Measurements from ENCODE around the gene ENO1. TPM values are rescaled to one million over a fixed set of nuclear protein-coding genes. Genes with fewer than 3 reads are reported as not detected.
A peak's percentile ranks its signal among the peaks of the same experiment; 100 is the strongest.

The ENO1 gene
- total and polyA plus RNA-seq, 7 experiments from 2014 or later: 198 to 3,569 (median 434) TPM

GRCh38 chr1:8910331-8910730 is 31.8 kb upstream of the ENO1 start:
- intact Hi-C loops (cut with micrococcal nuclease): no loop called here
- POLR2A ChIA-PET: no interaction called here
- CTCF ChIA-PET: interaction anchor here (1.8 kb wide), 1 partner anchor 94 kb away, joined by 6 read pairs; no protein-coding TSS in a partner anchor
- no peak overlapping the region for H3K4me3 ChIP-seq (ENCODE audit: low read length)
- Mint-ChIP-seq H3K4me3 (no peak overlapping the region), H3K27ac (peak overlapping the region in 2 of 9 donors; percentile 4 to 38), H3K4me1 (peaks cover 0 to 34% (median 7%) of the 10 kb centered on the region in 7 donors), H3K36me3 (peaks cover 0 to 10% (median 0%) of the 10 kb centered on the region in 5 donors), H3K27me3 (peaks cover 0 to 4% (median 0%) of the 10 kb centered on the region in 5 donors), H3K9me3 (peaks cover 0 to 4% (median 0%) of the 10 kb centered on the region in 11 donors)
- no peaks in the 10 kb centered on the region for H3K9me3 ChIP-seq (ENCODE audit: control insufficient read depth in 2 of 3, low read length in 3 of 3)
- no peak for ATAC-seq
- H3K27ac ChIP-seq (ENCODE audit: low read depth, low read length): no peak overlapping the region
- H3K36me3 ChIP-seq (ENCODE audit: control insufficient read depth in 2 of 3, insufficient read depth in 3 of 3, low read length in 3 of 3): no peaks in the 10 kb centered on the region
- DNase-seq: no peak
- H3K27me3 ChIP-seq (ENCODE audit: control insufficient read depth in 2 of 2, insufficient read depth in 2 of 2, low read length in 2 of 2): no peaks in the 10 kb centered on the region
- H3K4me1 ChIP-seq (ENCODE audit: control insufficient read depth in 2 of 2, insufficient read depth in 2 of 2, low read length in 2 of 2): no peaks in the 10 kb centered on the region

GRCh38 chr1:8908388-8909151 is 30.1 kb upstream of the ENO1 start:
- intact Hi-C loops (cut with micrococcal nuclease): no loop called here
- POLR2A ChIA-PET: interaction anchor here (1.1 to 1.3 kb wide), 2 partner anchors 30 to 51 kb away, joined by 4 to 5 read pairs; partner anchors contain the start of gene ENO1
- no peak overlapping the region for H3K27ac Mint-ChIP-seq

GRCh38 chr1:8905582-8906191 is 27.2 kb upstream of the ENO1 start:
- POLR2A ChIA-PET: interaction anchor here (0.7 to 1.0 kb wide), 2 partner anchors 27 to 86 kb away, joined by 3 read pairs; partner anchors contain the start of gene ENO1
- Mint-ChIP-seq H3K27ac (peak overlapping the region in 6 of 9 donors; percentile 1 to 82 (median 30)), H3K36me3 (peaks cover 0 to 14% (median 0%) of the 10 kb centered on the region in 5 donors)

More at GRCh38 chr1:8908388-8909151, 30.1 kb upstream of the ENO1 start:
- CTCF ChIA-PET: interaction anchor here (1.9 kb wide), 1 partner anchor 97 kb away, joined by 6 read pairs; no protein-coding TSS in a partner anchor
- Mint-ChIP-seq H3K36me3 (peaks cover 0 to 10% (median 0%) of the 10 kb centered on the region in 5 donors), H3K4me1 (peaks cover 0 to 36% (median 8%) of the 10 kb centered on the region in 7 donors), H3K4me3 (no peak overlapping the region), H3K27me3 (peaks cover 0 to 4% (median 0%) of the 10 kb centered on the region in 5 donors), H3K9me3 (peaks cover 0 to 4% (median 0%) of the 10 kb centered on the region in 11 donors)
- no peak overlapping the region for H3K4me3 ChIP-seq (ENCODE audit: low read length)
- H3K4me1 ChIP-seq (ENCODE audit: control insufficient read depth in 2 of 2, insufficient read depth in 2 of 2, low read length in 2 of 2): no peaks in the 10 kb centered on the region
- H3K9me3 ChIP-seq (ENCODE audit: control insufficient read depth in 2 of 3, low read length in 3 of 3): no peaks in the 10 kb centered on the region
- DNase-seq (no peak), ATAC-seq (peak; percentile 41)
- no peaks in the 10 kb centered on the region for H3K36me3 ChIP-seq (ENCODE audit: control insufficient read depth in 2 of 3, insufficient read depth in 3 of 3, low read length in 3 of 3)
- H3K27ac ChIP-seq (ENCODE audit: low read depth, low read length): no peak overlapping the region
- no peaks in the 10 kb centered on the region for H3K27me3 ChIP-seq (ENCODE audit: control insufficient read depth in 2 of 2, insufficient read depth in 2 of 2, low read length in 2 of 2)

GRCh38 chr1:8903908-8904650 is 25.6 kb upstream of the ENO1 start:
- no peaks in the 10 kb centered on the region for H3K27me3 ChIP-seq (ENCODE audit: control insufficient read depth in 2 of 2, insufficient read depth in 2 of 2, low read length in 2 of 2)
- no peak for ATAC-seq
- Mint-ChIP-seq H3K27me3 (no peaks in the 10 kb centered on the region), H3K4me1 (peaks cover 13 to 55% (median 23%) of the 10 kb centered on the region in 7 donors), H3K9me3 (no peaks in the 10 kb centered on the region), H3K27ac (peak overlapping the region in 4 of 9 donors; percentile 28 to 46 (median 36)), H3K36me3 (peaks cover 0 to 20% (median 0%) of the 10 kb centered on the region in 5 donors), H3K4me3 (no peak overlapping the region)
- H3K36me3 ChIP-seq (ENCODE audit: control insufficient read depth in 2 of 3, insufficient read depth in 3 of 3, low read length in 3 of 3): no peaks in the 10 kb centered on the region
- ChIA-PET CTCF (interaction anchor here (0.6 to 1.0 kb wide), 2 partner anchors 47 to 101 kb away, joined by 7 to 10 read pairs; no protein-coding TSS in a partner anchor), POLR2A (no interaction called here)
- intact Hi-C loops (cut with micrococcal nuclease): no loop called here
- DNase-seq: no peak
- peaks cover 5 to 17% of the 10 kb centered on the region in 2 donors for H3K4me1 ChIP-seq (ENCODE audit: control insufficient read depth in 2 of 2, insufficient read depth in 2 of 2, low read length in 2 of 2)
- no peak overlapping the region for H3K4me3 ChIP-seq (ENCODE audit: low read length)
- no peak overlapping the region for H3K27ac ChIP-seq (ENCODE audit: low read depth, low read length)
- no peaks in the 10 kb centered on the region for H3K9me3 ChIP-seq (ENCODE audit: control insufficient read depth in 2 of 3, low read length in 3 of 3)

More at GRCh38 chr1:8905582-8906191, 27.2 kb upstream of the ENO1 start:
- H3K36me3 ChIP-seq (ENCODE audit: control insufficient read depth in 2 of 3, insufficient read depth in 3 of 3, low read length in 3 of 3): no peaks in the 10 kb centered on the region
- peaks cover 0 to 47% (median 12%) of the 10 kb centered on the region in 7 donors for H3K4me1 Mint-ChIP-seq
- H3K27me3 ChIP-seq (ENCODE audit: control insufficient read depth in 2 of 2, insufficient read depth in 2 of 2, low read length in 2 of 2): no peaks in the 10 kb centered on the region
- no peak overlapping the region for H3K4me3 ChIP-seq (ENCODE audit: low read length)
- CTCF ChIA-PET: no interaction called here
- intact Hi-C loops (cut with micrococcal nuclease): no loop called here
- H3K4me1 ChIP-seq (ENCODE audit: control insufficient read depth in 2 of 2, insufficient read depth in 2 of 2, low read length in 2 of 2): peaks cover 0 to 1% of the 10 kb centered on the region in 2 donors
- ATAC-seq (no peak), DNase-seq (no peak)
- H3K27ac ChIP-seq (ENCODE audit: low read depth, low read length): no peak overlapping the region
- peaks cover 0 to 4% (median 0%) of the 10 kb centered on the region in 5 donors for H3K27me3 Mint-ChIP-seq
- peaks cover 0 to 4% (median 0%) of the 10 kb centered on the region in 11 donors for H3K9me3 Mint-ChIP-seq
- no peak overlapping the region for H3K4me3 Mint-ChIP-seq
- no peaks in the 10 kb centered on the region for H3K9me3 ChIP-seq (ENCODE audit: control insufficient read depth in 2 of 3, low read length in 3 of 3)

- intact Hi-C loops (cut with micrococcal nuclease): no loop called here
- POLR2A ChIA-PET: no interaction called here
- H3K4me3 Mint-ChIP-seq: no peak overlapping the region
- no peak overlapping the region for H3K4me3 ChIP-seq (ENCODE audit: low read length)
- DNase-seq (peak in 1 of 9 donors; percentile 38), ATAC-seq (no peak)
- CTCF ChIA-PET: interaction anchor here (0.6 kb wide), 1 partner anchor 46 kb away, joined by 7 read pairs; no protein-coding TSS in a partner anchor
- peaks cover 12 to 60% (median 27%) of the 10 kb centered on the region in 7 donors for H3K4me1 Mint-ChIP-seq
- peaks cover 0 to 25% (median 0%) of the 10 kb centered on the region in 5 donors for H3K36me3 Mint-ChIP-seq
- H3K27ac Mint-ChIP-seq: peak overlapping the region in 3 of 9 donors; percentile 28 to 38 (median 34)
- no peaks in the 10 kb centered on the region for H3K27me3 ChIP-seq (ENCODE audit: control insufficient read depth in 2 of 2, insufficient read depth in 2 of 2, low read length in 2 of 2)
- H3K9me3 ChIP-seq (ENCODE audit: control insufficient read depth in 2 of 3, low read length in 3 of 3): no peaks in the 10 kb centered on the region
- H3K27me3 Mint-ChIP-seq: no peaks in the 10 kb centered on the region
- H3K4me1 ChIP-seq (ENCODE audit: control insufficient read depth in 2 of 2, insufficient read depth in 2 of 2, low read length in 2 of 2): peaks cover 5 to 20% of the 10 kb centered on the region in 2 donors
- H3K27ac ChIP-seq (ENCODE audit: low read depth, low read length): no peak overlapping the region
- no peaks in the 10 kb centered on the region for H3K36me3 ChIP-seq (ENCODE audit: control insufficient read depth in 2 of 3, insufficient read depth in 3 of 3, low read length in 3 of 3)
- peaks cover 0 to 4% (median 0%) of the 10 kb centered on the region in 11 donors for H3K9me3 Mint-ChIP-seq
These were observed 24.9 kb upstream of the ENO1 start for GRCh38 chr1:8903410-8903809.

- Mint-ChIP-seq H3K27me3 (no peaks in the 10 kb centered on the region), H3K4me3 (no peak overlapping the region), H3K9me3 (peaks cover 0 to 5% (median 0%) of the 10 kb centered on the region in 11 donors), H3K36me3 (peaks cover 0 to 29% (median 0%) of the 10 kb centered on the region in 5 donors), H3K27ac (peak overlapping the region in 4 of 9 donors; percentile 1 to 78 (median 43)), H3K4me1 (peaks cover 10 to 60% (median 27%) of the 10 kb centered on the region in 7 donors)
- peaks cover 5 to 20% of the 10 kb centered on the region in 2 donors for H3K4me1 ChIP-seq (ENCODE audit: control insufficient read depth in 2 of 2, insufficient read depth in 2 of 2, low read length in 2 of 2)
- H3K9me3 ChIP-seq (ENCODE audit: control insufficient read depth in 2 of 3, low read length in 3 of 3): no peaks in the 10 kb centered on the region
- H3K36me3 ChIP-seq (ENCODE audit: control insufficient read depth in 2 of 3, insufficient read depth in 3 of 3, low read length in 3 of 3): no peaks in the 10 kb centered on the region
- intact Hi-C loops (cut with micrococcal nuclease): no loop called here
- ATAC-seq: no peak
- POLR2A ChIA-PET: no interaction called here
- CTCF ChIA-PET: no interaction called here
- DNase-seq: no peak
- H3K27ac ChIP-seq (ENCODE audit: low read depth, low read length): no peak overlapping the region
- H3K27me3 ChIP-seq (ENCODE audit: control insufficient read depth in 2 of 2, insufficient read depth in 2 of 2, low read length in 2 of 2): no peaks in the 10 kb centered on the region
- H3K4me3 ChIP-seq (ENCODE audit: low read length): no peak overlapping the region
These were observed 24.3 kb upstream of the ENO1 start for GRCh38 chr1:8902765-8903164.

Data from naive thymus-derived CD4-positive, alpha-beta T cell (primary cell).